ENCODE measurements around the gene MIB1. TPM values are rescaled to one million over a fixed set of nuclear protein-coding genes. Genes with fewer than 3 reads are reported as not detected.

Gene MIB1
- total and polyA plus RNA-seq, 4 donors = 8.5 to 63.5 (median 34.7) TPM

GRCh38 chr18:21747764-21748693 is 7.4 kb downstream of the MIB1 start:
- H3K9me3 ChIP-seq (ENCODE audit: control insufficient read depth, low read length) = no peaks in the 10 kb centered on the region
- intact Hi-C loops (cut with DNase I) = no loop called here
- no peaks in the 10 kb centered on the region for H3K36me3 ChIP-seq (ENCODE audit: control insufficient read depth in 1 of 2, insufficient read depth in 2 of 2, low read length in 1 of 2)
- no peak overlapping the region for H3K27ac ChIP-seq (ENCODE audit: low read depth in 1 of 2, low read length in 2 of 2)
- peaks cover 0 to 5% of the 10 kb centered on the region in 2 donors for H3K4me1 ChIP-seq (ENCODE audit: control insufficient read depth in 1 of 2, insufficient read depth in 2 of 2, low read length in 2 of 2)
- H3K4me3 ChIP-seq (ENCODE audit: low read length in 2 of 2) = no peak overlapping the region
- no peaks in the 10 kb centered on the region for H3K27me3 ChIP-seq (ENCODE audit: control insufficient read depth in 1 of 2, insufficient read depth in 2 of 2, low read length in 1 of 2)
- no peak for DNase-seq
- ATAC-seq (ENCODE audit: low FRiP score) = no peak
- 89 to 90% methylated on average over 2 of the region's 2 CpGs for WGBS, 2 donors

GRCh38 chr18:21757833-21758232 is 17.2 kb downstream of the MIB1 start:
- DNase-seq = no peak

GRCh38 chr18:21759836-21760235 is 19.2 kb downstream of the MIB1 start:
- Histone ChIP-seq H3K9me3 (ENCODE audit: control insufficient read depth, low read length) (no peaks in the 10 kb centered on the region), H3K4me3 (ENCODE audit: low read length in 2 of 2) (no peak overlapping the region), H3K27ac (ENCODE audit: low read depth in 1 of 2, low read length in 2 of 2) (no peak overlapping the region), H3K27me3 (ENCODE audit: control insufficient read depth in 1 of 2, insufficient read depth in 2 of 2, low read length in 1 of 2) (no peaks in the 10 kb centered on the region), H3K36me3 (ENCODE audit: control insufficient read depth in 1 of 2, insufficient read depth in 2 of 2, low read length in 1 of 2) (no peaks in the 10 kb centered on the region), H3K4me1 (ENCODE audit: control insufficient read depth in 1 of 2, insufficient read depth in 2 of 2, low read length in 2 of 2) (peaks cover 2% of the 10 kb centered on the region in 2 donors)
- DNase-seq (no peak), ATAC-seq (ENCODE audit: low FRiP score) (no peak)
- 73 to 80% methylated on average over 2 of the region's 2 CpGs for WGBS, 2 donors
- intact Hi-C loops (cut with DNase I) = no loop called here

More at GRCh38 chr18:21757833-21758232, 17.2 kb downstream of the MIB1 start:
- no peaks in the 10 kb centered on the region for H3K27me3 ChIP-seq (ENCODE audit: control insufficient read depth in 1 of 2, insufficient read depth in 2 of 2, low read length in 1 of 2)
- no peaks in the 10 kb centered on the region for H3K36me3 ChIP-seq (ENCODE audit: control insufficient read depth in 1 of 2, insufficient read depth in 2 of 2, low read length in 1 of 2)
- peaks cover 1 to 2% of the 10 kb centered on the region in 2 donors for H3K4me1 ChIP-seq (ENCODE audit: control insufficient read depth in 1 of 2, insufficient read depth in 2 of 2, low read length in 2 of 2)
- 97 to 100% methylated on average over 3 of the region's 3 CpGs for WGBS, 2 donors
- no peak for ATAC-seq (ENCODE audit: low FRiP score)
- H3K27ac ChIP-seq (ENCODE audit: low read depth in 1 of 2, low read length in 2 of 2) = no peak overlapping the region
- H3K9me3 ChIP-seq (ENCODE audit: control insufficient read depth, low read length) = no peaks in the 10 kb centered on the region
- no peak overlapping the region for H3K4me3 ChIP-seq (ENCODE audit: low read length in 2 of 2)
- intact Hi-C loops (cut with DNase I) = no loop called here

GRCh38 chr18:21760321-21760720 is 19.7 kb downstream of the MIB1 start:
- Histone ChIP-seq H3K27ac (ENCODE audit: low read depth in 1 of 2, low read length in 2 of 2) (no peak overlapping the region), H3K27me3 (ENCODE audit: control insufficient read depth in 1 of 2, insufficient read depth in 2 of 2, low read length in 1 of 2) (no peaks in the 10 kb centered on the region), H3K9me3 (ENCODE audit: control insufficient read depth, low read length) (no peaks in the 10 kb centered on the region), H3K36me3 (ENCODE audit: control insufficient read depth in 1 of 2, insufficient read depth in 2 of 2, low read length in 1 of 2) (no peaks in the 10 kb centered on the region), H3K4me1 (ENCODE audit: control insufficient read depth in 1 of 2, insufficient read depth in 2 of 2, low read length in 2 of 2) (peaks cover 2% of the 10 kb centered on the region in 2 donors), H3K4me3 (ENCODE audit: low read length in 2 of 2) (no peak overlapping the region)
- no peak for ATAC-seq (ENCODE audit: low FRiP score)
- DNase-seq = no peak
- intact Hi-C loops (cut with DNase I) = no loop called here

- H3K4me1 ChIP-seq (ENCODE audit: control insufficient read depth in 1 of 2, insufficient read depth in 2 of 2, low read length in 2 of 2) = peaks cover 2% of the 10 kb centered on the region in 2 donors
- H3K27ac ChIP-seq (ENCODE audit: low read depth in 1 of 2, low read length in 2 of 2) = no peak overlapping the region
- DNase-seq (no peak), ATAC-seq (ENCODE audit: low FRiP score) (no peak)
- H3K36me3 ChIP-seq (ENCODE audit: control insufficient read depth in 1 of 2, insufficient read depth in 2 of 2, low read length in 1 of 2) = no peaks in the 10 kb centered on the region
- H3K4me3 ChIP-seq (ENCODE audit: low read length in 2 of 2) = no peak overlapping the region
- H3K9me3 ChIP-seq (ENCODE audit: control insufficient read depth, low read length) = no peaks in the 10 kb centered on the region
- WGBS, 2 donors = 55 to 70% methylated on average over 6 of the region's 6 CpGs
- no peaks in the 10 kb centered on the region for H3K27me3 ChIP-seq (ENCODE audit: control insufficient read depth in 1 of 2, insufficient read depth in 2 of 2, low read length in 1 of 2)
- intact Hi-C loops (cut with DNase I) = no loop called here
These were observed 21.0 kb downstream of the MIB1 start for GRCh38 chr18:21761471-21762115.

- no peak for DNase-seq
- intact Hi-C loops (cut with DNase I) = no loop called here
- Histone ChIP-seq H3K4me1 (ENCODE audit: control insufficient read depth in 1 of 2, insufficient read depth in 2 of 2, low read length in 2 of 2) (peaks cover 2% of the 10 kb centered on the region in 2 donors), H3K36me3 (ENCODE audit: control insufficient read depth in 1 of 2, insufficient read depth in 2 of 2, low read length in 1 of 2) (no peaks in the 10 kb centered on the region), H3K27ac (ENCODE audit: low read depth in 1 of 2, low read length in 2 of 2) (no peak overlapping the region), H3K27me3 (ENCODE audit: control insufficient read depth in 1 of 2, insufficient read depth in 2 of 2, low read length in 1 of 2) (no peaks in the 10 kb centered on the region), H3K4me3 (ENCODE audit: low read length in 2 of 2) (no peak overlapping the region), H3K9me3 (ENCODE audit: control insufficient read depth, low read length) (no peaks in the 10 kb centered on the region)
- ATAC-seq (ENCODE audit: low FRiP score) = no peak
These were observed 21.7 kb downstream of the MIB1 start for GRCh38 chr18:21762181-21762772.

GRCh38 chr18:21763846-21764646 is 23.5 kb downstream of the MIB1 start:
- no peaks in the 10 kb centered on the region for H3K36me3 ChIP-seq (ENCODE audit: control insufficient read depth in 1 of 2, insufficient read depth in 2 of 2, low read length in 1 of 2)
- H3K4me3 ChIP-seq (ENCODE audit: low read length in 2 of 2) = no peak overlapping the region
- no peak overlapping the region for H3K27ac ChIP-seq (ENCODE audit: low read depth in 1 of 2, low read length in 2 of 2)
- H3K27me3 ChIP-seq (ENCODE audit: control insufficient read depth in 1 of 2, insufficient read depth in 2 of 2, low read length in 1 of 2) = no peaks in the 10 kb centered on the region
- no peak for ATAC-seq (ENCODE audit: low FRiP score)
- intact Hi-C loops (cut with DNase I) = no loop called here
- peaks cover 0 to 2% of the 10 kb centered on the region in 2 donors for H3K4me1 ChIP-seq (ENCODE audit: control insufficient read depth in 1 of 2, insufficient read depth in 2 of 2, low read length in 2 of 2)
- H3K9me3 ChIP-seq (ENCODE audit: control insufficient read depth, low read length) = no peaks in the 10 kb centered on the region
- 57% methylated on average over 3 of the region's 3 CpGs for WGBS, 2 donors
- no peak for DNase-seq

- H3K36me3 ChIP-seq (ENCODE audit: control insufficient read depth in 1 of 2, insufficient read depth in 2 of 2, low read length in 1 of 2) = no peaks in the 10 kb centered on the region
- no peaks in the 10 kb centered on the region for H3K27me3 ChIP-seq (ENCODE audit: control insufficient read depth in 1 of 2, insufficient read depth in 2 of 2, low read length in 1 of 2)
- intact Hi-C loops (cut with DNase I) = no loop called here
- no peaks in the 10 kb centered on the region for H3K4me1 ChIP-seq (ENCODE audit: control insufficient read depth in 1 of 2, insufficient read depth in 2 of 2, low read length in 2 of 2)
- H3K9me3 ChIP-seq (ENCODE audit: control insufficient read depth, low read length) = no peaks in the 10 kb centered on the region
- no peak for ATAC-seq (ENCODE audit: low FRiP score)
- no peak overlapping the region for H3K4me3 ChIP-seq (ENCODE audit: low read length in 2 of 2)
- H3K27ac ChIP-seq (ENCODE audit: low read depth in 1 of 2, low read length in 2 of 2) = no peak overlapping the region
- 88 to 93% methylated on average over 4 of the region's 4 CpGs for WGBS, 2 donors
- DNase-seq = no peak
These were observed 28.6 kb downstream of the MIB1 start for GRCh38 chr18:21769206-21769605.
